ENCODE measurements around the gene RADX.

The RADX gene

GRCh38 chrX:106692425-106693065 lies 80.8 kb downstream of the RADX start:
- Histone ChIP-seq H3K79me2 (ENCODE audit: insufficient read depth, low read length) (no peaks in the 10 kb centered on the region), H3K4me2 (ENCODE audit: insufficient read depth, low read length) (no peak overlapping the region), H3K36me3 (ENCODE audit: insufficient read depth, low read length) (no peaks in the 10 kb centered on the region), H3K27ac (ENCODE audit: low read length) (no peak overlapping the region), H2AFZ (ENCODE audit: low read depth, low read length) (no peak overlapping the region), H3K9ac (ENCODE audit: low read depth, low read length) (no peak overlapping the region), H3K27me3 (ENCODE audit: insufficient read depth, low read length, poor library complexity) (no peaks in the 10 kb centered on the region), H4K20me1 (ENCODE audit: insufficient read depth, low read length) (no peaks in the 10 kb centered on the region), H3K9me3 (ENCODE audit: insufficient read depth, low read length, severe bottlenecking) (no peaks in the 10 kb centered on the region), H3K4me1 (ENCODE audit: insufficient read depth, low read length) (no peaks in the 10 kb centered on the region), H3K4me3 (ENCODE audit: low read depth in 1 of 2, low read length in 2 of 2) (no peak overlapping the region)
- DNase-seq = no peak
- TF ChIP-seq EZH2 (IDR thresholded peaks at IDR 0.05; ENCODE audit: borderline replicate concordance, low read depth, low read length, severe bottlenecking) = no peak
- no peak for TF ChIP-seq CTCF (IDR thresholded peaks at IDR 0.05; ENCODE audit: borderline replicate concordance, extremely low read depth, low read length, poor library complexity, severe bottlenecking)
- no peak for ATAC-seq (ENCODE audit: insufficient read depth, low read depth)

GRCh38 chrX:106696502-106696901 lies 84.7 kb downstream of the RADX start:
- Histone ChIP-seq H3K4me3 (ENCODE audit: low read depth in 1 of 2, low read length in 2 of 2) (no peak overlapping the region), H4K20me1 (ENCODE audit: insufficient read depth, low read length) (no peaks in the 10 kb centered on the region), H3K27me3 (ENCODE audit: insufficient read depth, low read length, poor library complexity) (no peaks in the 10 kb centered on the region), H3K4me1 (ENCODE audit: insufficient read depth, low read length) (no peaks in the 10 kb centered on the region), H3K27ac (ENCODE audit: low read length) (no peak overlapping the region), H3K36me3 (ENCODE audit: insufficient read depth, low read length) (no peaks in the 10 kb centered on the region), H3K79me2 (ENCODE audit: insufficient read depth, low read length) (no peaks in the 10 kb centered on the region), H3K9me3 (ENCODE audit: insufficient read depth, low read length, severe bottlenecking) (no peaks in the 10 kb centered on the region), H3K4me2 (ENCODE audit: insufficient read depth, low read length) (no peak overlapping the region), H2AFZ (ENCODE audit: low read depth, low read length) (no peak overlapping the region), H3K9ac (ENCODE audit: low read depth, low read length) (no peak overlapping the region)
- ATAC-seq (ENCODE audit: insufficient read depth, low read depth) (no peak), DNase-seq (no peak)
- TF ChIP-seq CTCF (IDR thresholded peaks at IDR 0.05; ENCODE audit: borderline replicate concordance, extremely low read depth, low read length, poor library complexity, severe bottlenecking) (no peak), EZH2 (IDR thresholded peaks at IDR 0.05; ENCODE audit: borderline replicate concordance, low read depth, low read length, severe bottlenecking) (no peak)

GRCh38 chrX:106698693-106699092 lies 86.9 kb downstream of the RADX start:
- Histone ChIP-seq H3K9ac (ENCODE audit: low read depth, low read length) (no peak overlapping the region), H3K79me2 (ENCODE audit: insufficient read depth, low read length) (no peaks in the 10 kb centered on the region), H3K4me3 (ENCODE audit: low read depth in 1 of 2, low read length in 2 of 2) (no peak overlapping the region), H2AFZ (ENCODE audit: low read depth, low read length) (no peak overlapping the region), H3K27ac (ENCODE audit: low read length) (no peak overlapping the region), H3K9me3 (ENCODE audit: insufficient read depth, low read length, severe bottlenecking) (no peaks in the 10 kb centered on the region), H4K20me1 (ENCODE audit: insufficient read depth, low read length) (no peaks in the 10 kb centered on the region), H3K27me3 (ENCODE audit: insufficient read depth, low read length, poor library complexity) (no peaks in the 10 kb centered on the region), H3K4me1 (ENCODE audit: insufficient read depth, low read length) (no peaks in the 10 kb centered on the region), H3K4me2 (ENCODE audit: insufficient read depth, low read length) (no peak overlapping the region), H3K36me3 (ENCODE audit: insufficient read depth, low read length) (no peaks in the 10 kb centered on the region)
- no peak for TF ChIP-seq CTCF (IDR thresholded peaks at IDR 0.05; ENCODE audit: borderline replicate concordance, extremely low read depth, low read length, poor library complexity, severe bottlenecking)
- no peak for TF ChIP-seq EZH2 (IDR thresholded peaks at IDR 0.05; ENCODE audit: borderline replicate concordance, low read depth, low read length, severe bottlenecking)
- DNase-seq = no peak
- ATAC-seq (ENCODE audit: insufficient read depth, low read depth) = no peak

Measured in DND-41 (cell line).